ENCODE results near the gene ZBTB7C.

The ZBTB7C gene

GRCh38 chr18:48219037-48219809 is 190.0 kb downstream of the ZBTB7C start:
- DNase-seq, result no peak

DNA sequence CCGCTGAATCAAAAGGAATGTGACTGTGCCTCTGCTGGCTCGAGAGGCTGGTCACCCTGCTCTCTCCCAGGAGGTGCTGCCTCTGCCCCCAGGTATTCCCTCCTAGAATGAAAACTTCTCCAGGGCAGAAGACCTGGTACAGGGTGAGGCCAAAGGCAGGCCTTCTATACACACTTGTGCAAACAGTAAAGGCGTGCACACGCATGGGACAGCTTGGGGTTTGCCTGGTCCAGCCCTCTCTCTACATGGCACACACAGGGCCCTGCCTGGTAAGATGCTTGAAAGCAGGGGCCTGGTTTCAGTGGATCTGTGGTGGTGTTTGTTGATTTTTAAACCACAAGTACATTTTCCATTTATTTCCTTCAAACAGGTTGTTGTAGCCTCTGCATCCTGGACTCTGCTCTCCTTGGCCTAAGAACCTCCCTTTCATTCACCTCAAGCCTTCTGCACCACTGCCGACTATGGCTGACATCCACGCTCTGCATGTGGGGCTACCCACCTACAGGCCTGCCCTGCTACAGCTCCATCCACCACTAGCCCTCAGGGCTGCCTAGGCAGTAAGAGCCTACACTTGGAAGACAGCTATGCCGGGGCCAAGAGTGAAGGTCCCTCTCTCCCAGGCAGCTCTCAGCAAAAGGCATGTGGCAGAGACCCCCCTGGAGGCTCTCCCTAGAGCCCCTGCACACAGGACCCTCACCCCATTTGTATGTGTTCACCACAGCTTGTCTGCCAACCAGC is 190.7 kb downstream of the ZBTB7C start:
- DNase-seq, result no peak

- no peak for DNase-seq
Measured at GRCh38 chr18:48217258-48218250, 191.6 kb downstream of the ZBTB7C start.

DNA sequence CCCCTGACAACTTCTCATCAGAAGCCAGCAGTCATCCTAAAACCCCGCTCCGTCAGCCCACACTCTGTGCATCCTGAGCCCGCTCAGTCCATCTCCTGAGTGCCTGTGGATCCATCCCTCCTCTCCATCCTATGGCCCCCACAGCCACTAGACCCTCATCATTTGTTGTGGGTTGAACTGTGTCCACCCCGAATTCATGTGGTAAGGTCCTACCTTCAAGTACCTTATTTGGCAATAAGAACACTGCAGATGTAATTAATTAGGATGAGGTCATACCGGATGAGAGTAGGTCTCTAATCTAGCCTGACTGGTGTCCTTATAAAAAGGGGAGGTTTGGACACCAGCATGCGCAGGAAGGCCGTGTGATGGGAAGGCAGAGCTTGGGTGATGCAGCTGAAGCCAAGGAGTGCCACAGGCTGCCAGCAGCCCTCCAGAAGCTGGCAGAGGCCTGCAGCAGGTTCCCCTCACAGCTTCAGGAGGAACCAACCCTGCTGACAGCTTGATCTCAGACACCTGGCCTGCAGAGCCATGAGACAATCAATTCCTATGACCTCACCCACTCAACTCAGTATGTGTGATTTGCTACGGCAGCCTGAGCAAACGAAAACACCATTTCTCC is 192.4 kb downstream of the ZBTB7C start:
- DNase-seq, result no peak

- DNase-seq, result no peak
Measured at GRCh38 chr18:48215876-48216638, 193.1 kb downstream of the ZBTB7C start.

DNA sequence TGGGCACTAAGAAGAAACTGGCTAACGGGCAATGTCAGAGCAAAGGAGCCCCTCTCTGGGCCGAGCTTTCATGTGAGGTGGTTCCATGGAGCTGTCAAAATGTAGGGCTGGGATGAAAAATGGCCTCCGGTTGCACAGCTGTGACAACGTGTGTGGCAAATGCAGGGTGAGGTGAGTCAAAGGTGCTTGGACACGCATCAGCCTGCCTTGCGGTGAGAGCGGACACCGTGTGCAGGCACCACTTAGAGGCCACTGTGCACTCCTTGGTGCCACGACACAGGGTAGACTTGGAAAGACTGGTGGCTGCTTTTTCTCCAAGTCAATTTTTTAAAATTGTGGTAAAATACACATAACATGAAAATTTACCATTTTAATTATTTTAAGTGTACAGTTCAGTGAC is 195.4 kb downstream of the ZBTB7C start:
- DNase-seq, result no peak

- no peak for DNase-seq
Measured at GRCh38 chr18:48208432-48209140, 200.6 kb downstream of the ZBTB7C start.

- DNase-seq, result no peak
Measured at GRCh38 chr18:48207733-48208132, 201.4 kb downstream of the ZBTB7C start.

- no peak for DNase-seq
Measured at GRCh38 chr18:48206887-48207286, 202.3 kb downstream of the ZBTB7C start.

DNA sequence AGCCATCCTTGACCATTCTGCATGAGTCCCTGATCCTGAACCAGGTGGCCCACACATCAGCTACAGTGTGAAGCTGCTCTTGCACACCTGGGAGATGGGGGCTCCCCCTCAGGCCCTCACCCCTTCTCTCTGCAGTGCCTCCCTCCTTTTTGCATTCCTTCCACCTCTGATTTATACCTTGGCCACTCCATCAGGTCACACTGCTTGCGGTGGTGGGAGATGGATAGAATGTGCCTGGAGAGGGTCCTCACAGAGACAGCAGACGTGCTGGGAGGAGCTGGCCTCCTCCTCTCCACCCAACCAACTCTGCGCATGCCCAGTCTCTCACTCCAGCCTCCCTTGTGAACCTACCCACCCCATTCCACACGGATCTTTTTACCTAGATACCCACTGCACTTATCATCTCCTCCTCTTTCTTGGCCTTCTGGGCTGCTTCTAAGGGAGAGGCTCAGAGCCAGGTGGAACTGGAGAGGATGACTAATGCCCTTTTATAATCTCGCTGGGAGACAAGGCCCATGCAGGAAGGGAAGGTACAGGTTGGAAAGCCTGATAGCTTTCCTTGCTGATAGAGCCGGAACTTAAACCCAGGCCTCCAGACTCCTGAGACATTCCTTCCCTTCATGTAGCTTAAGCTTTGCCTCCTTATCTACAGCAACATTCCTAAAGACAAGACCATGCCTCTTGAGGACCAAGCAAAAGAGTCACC is 205.1 kb downstream of the ZBTB7C start:
- no peak for DNase-seq

DNA sequence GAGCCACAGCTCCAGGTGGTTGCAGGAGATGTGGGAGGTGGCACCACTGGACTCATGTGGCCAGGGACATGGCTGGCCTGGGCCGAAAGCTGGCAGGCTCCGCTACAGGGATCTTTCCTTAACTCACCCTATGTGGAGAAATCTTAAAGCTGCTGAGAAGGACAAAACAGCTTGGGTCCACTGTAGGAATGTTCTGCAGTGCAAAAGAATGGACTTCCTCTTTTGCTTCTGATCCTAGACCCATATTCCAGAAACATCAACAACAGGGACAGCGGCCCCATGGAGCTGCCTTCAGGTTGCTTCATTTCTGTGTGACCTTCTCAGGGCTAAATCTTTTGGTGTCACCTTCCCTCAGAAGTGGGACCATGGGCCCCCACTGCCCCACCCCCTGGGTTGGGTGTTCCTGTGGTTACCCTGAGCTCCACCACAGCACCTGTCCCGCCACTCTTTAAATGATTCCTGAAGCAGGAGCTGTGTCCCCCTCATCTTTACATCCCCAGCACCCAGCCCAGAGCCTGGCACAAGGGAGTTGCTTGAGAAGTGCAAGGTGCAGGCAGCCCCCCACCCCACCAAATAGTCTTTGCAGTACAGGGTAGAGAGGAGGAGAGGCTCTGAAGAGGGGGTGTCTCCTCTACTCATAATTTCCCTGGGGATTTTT is 205.8 kb downstream of the ZBTB7C start:
- no peak for DNase-seq

DNA sequence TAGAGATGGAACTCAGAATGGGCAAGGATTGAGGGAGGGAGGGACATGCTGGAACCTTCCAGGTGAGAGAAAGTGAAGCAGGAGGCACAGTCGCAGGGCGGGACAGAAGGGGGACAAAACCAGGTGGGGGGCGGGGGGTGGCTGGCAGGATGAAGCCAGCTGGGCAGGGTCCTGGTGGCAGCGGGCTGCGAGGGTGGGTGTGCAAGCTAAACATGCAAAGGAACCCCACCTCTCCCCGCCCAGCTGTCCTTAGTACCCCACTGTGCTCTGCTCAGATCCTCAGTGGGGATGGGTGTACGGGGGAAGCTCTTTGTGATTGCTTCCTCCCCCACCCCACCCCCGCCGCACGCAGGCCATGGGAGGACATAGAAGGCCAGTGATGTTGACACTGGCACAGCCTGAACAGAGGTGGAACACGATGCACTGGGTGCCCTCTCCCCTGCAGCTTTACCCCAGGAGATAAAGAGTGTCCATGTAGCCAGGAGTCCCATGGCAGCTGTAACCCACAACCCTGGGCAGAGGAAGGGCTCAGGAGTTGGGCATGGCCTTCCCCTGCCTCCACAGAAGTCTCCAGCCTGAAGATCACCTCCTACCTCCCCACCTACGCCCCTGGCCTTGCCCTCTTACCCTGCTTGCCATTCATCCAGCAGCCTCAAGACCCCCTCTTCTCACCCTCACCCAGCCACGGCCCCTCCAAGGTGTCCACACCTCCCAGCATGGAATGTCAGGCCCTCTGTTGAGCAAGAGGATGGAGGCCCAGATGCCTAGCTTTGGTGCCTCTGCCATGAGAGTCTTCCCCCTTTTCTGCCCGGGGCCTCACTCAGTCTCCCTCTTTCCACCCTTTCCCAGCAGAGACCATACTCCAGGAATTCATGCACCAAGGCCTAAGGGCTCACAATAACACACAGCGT is 206.6 kb downstream of the ZBTB7C start:
- no peak for DNase-seq

GRCh38 chr18:48202006-48202348 is 207.2 kb downstream of the ZBTB7C start:
- DNase-seq, result no peak

DNA sequence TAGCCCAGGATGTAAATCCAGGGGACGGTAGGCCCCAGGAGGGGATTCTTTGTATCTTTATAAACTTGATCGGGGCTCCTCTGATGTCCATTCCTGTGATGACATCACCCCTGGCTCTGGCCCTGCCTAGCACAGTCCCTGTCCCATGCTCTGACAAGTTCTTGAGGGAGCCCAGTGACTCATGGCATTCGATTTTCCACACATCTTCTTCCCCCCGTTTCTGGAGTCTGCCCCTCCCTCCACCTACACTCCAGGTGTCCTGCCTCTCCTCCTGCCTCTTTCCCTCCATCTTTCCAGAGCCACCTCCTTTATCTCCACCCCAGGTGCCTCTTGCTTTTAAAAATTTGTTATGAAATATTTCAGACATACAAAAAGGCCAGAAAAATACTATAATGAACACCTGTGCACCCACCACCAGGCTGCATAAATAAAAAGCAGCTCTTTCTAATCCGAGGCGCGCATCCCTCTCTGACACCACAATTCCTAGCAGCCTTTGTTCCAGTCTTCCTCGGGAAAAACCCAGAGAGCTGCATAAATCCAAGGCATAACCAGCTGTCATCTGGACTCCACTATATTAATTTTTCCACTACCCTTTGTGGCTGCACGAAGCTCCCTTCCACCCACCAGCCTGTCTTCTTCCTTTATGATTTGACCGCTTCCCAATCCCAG is 207.7 kb downstream of the ZBTB7C start:
- DNase-seq, result no peak

- DNase-seq, result no peak
Measured at GRCh38 chr18:48200631-48201336, 208.4 kb downstream of the ZBTB7C start.

- no peak for DNase-seq
Measured at GRCh38 chr18:48199399-48199798, 209.8 kb downstream of the ZBTB7C start.

All from amygdala (tissue), 56 donors.